Measurements from ENCODE around the gene SPTBN1.
A peak's percentile ranks its signal among the peaks of the same experiment; 100 is the strongest.

Gene SPTBN1

DNA sequence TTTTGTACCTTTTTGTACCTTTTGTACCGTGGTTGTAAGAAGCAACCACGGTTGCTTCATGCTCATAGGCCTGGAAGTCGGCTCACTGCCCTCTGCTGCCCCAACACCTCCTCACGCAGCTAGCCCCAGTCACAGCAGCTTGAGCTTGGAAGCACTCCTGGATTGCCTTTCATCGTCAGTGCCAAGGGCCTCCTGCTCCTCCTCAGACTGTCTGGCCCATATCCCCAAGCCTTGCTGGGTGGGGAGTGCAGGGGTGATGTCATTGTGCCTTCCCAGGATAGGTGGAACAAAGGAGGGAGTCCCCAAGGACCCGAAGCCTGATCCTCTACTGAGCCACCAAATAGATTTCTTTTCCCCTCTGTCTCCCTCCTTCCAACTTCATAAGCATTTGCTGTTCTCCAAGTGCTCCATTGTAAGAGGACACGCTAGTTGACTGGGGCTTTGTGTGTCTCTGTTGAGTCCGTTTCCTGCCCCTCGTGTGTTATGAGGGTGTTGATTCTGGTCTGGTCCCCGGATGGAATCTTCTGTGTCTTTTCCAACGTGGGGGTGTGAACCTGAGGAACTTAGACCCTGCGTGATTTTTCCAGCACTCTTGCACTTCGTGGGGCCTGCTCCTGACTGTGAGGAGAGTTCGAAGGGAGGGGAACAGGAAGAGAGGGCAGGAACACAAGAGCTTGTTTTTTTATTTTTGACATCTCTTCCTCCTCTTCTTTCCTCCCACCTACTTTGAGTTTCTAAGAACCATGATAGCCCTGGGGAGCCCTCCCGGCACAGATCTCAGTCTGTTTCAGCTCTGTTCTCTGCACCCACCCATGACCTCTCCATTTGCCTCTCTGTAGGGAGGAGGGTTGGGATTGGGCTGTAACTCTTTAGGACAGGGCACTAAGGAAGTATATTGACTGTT lies 140.1 kb downstream of the SPTBN1 start:
- no peak for DNase-seq

DNA sequence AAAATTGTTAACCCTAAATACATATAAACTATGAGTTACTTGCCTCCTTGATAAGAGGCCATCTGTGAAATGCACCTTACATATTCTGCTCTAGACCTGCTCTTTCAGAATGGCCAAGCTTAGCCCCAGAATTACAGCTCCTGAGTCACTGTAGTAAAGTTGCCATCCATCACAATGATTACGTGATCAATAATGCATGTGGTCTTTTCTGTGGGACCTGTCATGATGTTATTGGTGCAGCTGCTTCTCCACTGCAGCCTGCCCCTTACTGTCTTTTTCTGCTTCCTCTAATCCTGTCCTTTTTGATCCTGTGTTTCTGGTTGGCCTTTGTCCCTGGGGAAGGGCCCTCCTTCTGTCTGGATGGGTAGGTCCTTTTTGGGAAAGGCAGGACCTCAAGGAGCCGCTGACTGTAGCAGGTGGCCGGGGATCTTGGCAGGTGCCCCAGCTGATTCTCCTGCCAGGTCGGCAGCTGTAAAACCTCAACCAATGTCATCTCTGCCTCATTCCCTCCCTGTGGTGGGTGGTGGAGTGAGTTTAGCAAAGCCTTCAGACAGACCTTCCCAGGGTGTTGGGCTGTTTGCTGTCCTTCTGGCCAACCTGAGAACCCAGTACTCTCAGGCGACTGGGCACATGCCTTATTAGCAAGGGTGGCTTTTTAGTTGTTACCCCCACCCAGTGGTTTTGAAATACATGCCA lies 141.2 kb downstream of the SPTBN1 start:
- DNase-seq: peak; percentile 74

DNA sequence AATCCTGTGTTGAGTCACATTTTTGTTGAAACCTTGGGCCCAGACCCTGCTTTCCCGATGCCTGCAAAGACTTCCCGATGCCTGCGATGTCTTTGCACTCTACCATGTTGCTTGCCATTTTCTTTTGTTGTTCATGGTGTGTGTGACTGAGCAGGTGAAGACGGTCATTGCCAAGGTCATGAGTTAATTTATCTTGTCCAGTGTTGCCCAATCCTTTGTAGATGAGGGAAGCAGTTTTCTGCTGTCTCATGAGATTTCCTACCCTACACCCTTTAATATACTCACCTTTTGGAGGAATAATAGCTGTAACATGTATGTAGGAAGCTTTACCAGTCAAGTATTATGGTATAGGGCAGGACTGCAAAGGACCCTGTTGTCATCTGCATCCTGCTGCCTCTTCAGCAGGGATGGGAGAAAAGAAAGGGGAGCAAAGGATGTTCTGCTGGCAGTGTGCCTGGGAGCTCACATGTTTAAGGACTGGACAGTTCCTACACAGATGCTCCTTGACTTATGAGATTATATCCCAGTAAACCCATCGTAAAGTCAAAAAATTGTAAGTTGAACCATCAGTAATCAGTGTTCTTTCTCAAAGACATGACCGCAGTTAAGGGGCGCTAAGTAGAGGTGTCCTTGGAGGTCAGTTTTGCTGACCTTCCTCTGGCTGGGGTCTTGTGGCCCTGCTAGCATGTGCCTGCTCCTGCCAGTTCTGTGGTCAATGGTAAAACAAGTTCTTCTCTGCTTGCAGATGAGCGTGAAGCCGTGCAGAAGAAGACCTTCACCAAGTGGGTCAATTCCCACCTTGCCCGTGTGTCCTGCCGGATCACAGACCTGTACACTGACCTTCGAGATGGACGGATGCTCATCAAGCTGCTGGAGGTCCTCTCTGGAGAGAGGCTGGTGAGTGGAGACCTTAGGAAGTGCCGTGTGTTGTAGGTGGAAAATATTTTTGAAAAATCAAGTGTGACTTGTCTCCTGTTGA lies 142.5 kb downstream of the SPTBN1 start:
- DNase-seq: no peak

DNA sequence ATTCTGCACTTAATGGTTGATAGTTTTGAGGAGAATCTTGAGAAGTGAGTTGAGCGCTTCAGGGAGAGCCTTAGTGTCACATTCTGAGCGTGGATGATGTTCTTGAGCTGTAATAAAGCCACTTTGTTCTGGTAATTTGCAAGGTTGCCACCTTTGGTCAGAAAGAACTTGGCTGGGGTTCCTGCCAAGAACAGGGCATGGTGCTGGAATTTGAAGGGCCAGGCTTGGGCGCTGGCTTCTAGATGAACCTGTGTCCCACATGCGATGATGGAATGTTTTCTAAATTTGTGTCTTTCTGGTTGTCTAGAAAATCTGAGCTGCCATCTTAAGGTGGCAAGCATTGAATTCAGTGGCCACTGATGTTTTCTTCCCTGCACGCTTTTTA lies 143.2 kb downstream of the SPTBN1 start:
- DNase-seq: no peak

DNA sequence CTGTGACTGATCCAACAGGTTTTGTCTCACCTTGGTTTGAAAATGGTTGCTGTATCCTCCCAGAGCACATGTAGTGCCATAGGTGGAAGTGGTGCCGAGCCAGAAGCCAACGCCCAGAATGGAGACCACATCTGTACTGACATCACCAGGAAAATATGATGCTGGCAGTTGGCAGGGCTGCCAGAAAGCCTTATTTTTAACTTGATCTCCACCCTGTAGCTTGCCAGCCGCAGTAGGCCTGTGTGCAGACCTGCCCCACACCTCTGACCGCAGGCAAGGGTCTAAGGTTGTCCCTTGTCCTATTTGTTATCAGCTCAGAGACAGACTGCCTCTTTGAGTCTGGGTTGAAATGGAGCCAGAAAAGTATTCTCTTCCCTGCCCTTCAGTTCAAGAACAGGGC lies 143.8 kb downstream of the SPTBN1 start:
- no peak for DNase-seq

DNA sequence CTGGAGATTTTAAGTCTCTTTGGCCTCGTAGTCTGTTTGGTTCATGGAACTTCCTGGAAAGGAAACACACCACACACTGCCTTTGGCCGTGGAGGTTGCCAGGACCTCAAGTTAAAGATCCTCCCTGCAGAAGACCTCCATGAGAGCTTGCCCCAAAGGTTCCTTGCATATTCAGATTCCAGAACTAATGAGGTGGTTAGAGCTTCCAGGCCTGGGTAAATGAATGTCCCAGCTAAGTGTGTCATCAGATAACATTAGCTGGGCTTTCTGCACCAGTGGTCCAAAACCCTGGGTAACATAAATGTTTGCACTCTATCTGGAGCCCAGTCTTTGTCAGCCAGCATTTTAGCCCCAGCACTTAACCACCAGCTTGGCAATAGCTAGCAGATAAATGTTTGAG lies 145.2 kb downstream of the SPTBN1 start:
- no peak for DNase-seq

DNA sequence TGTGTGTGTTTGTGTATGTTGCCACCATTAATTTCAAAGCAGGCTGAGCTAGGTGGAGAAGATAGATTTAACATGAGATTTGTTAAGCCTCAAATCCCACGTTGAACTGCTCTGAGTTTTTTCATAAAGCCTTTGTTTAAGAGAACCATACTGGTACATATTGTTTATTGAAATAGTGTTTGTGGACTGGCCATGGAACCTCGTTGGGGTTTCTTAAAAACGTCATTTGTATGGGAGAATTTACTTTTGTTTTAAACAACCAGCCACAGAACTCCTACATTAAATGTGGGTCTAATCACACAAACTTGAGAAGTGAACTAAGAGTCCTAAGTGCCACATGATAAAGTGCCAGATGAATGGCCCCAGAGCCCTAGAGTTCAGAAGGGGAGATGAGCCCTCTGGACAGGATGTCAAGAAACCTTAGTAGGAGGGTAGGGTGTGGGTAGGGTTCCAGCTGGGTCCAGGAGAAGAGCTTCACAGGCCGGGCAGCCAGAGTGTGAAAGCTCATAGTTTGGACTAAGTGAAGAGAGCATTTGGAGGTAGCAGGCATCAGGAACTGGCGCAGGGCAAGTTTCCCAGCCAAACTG lies 146.7 kb downstream of the SPTBN1 start:
- no peak for DNase-seq

DNA sequence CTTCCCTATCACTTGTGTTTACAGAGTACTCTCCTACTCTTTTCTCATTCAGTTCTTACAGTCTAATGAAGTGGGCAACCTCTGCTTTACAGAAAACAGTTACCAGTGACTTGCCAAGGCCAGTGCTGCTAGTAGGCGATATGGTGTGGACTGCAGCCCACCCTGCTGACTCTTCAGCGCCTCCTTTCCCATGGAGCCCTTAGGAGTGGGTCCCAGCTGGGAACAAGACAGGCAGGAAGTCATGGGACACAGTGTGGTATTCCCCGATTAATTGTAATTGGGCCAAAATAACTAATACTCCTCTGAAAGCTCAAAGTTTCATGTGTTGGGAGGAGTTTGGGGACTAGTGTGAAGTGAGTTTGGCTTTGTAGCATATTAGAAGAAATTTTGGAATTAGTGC lies 147.2 kb downstream of the SPTBN1 start:
- DNase-seq: no peak

DNA sequence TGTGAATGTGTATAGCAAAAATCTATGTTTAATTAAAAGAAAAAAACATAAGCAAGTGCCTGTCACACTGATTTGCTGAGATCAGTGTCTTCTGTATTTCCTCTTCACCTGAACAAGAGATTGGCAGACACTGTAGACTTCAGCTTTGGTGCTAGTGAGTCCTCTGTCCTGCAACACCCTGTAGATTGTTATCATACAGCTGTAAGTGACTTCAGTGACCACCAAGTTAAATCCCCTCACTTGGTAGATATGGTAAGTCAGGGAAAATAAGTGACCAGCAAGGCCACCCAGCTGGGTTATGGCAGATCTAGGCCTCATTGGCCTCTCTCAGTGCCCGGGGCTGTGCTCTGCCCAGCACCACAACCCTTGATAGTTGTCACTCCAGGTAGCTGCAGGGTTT lies 147.7 kb downstream of the SPTBN1 start:
- no peak for DNase-seq

DNA sequence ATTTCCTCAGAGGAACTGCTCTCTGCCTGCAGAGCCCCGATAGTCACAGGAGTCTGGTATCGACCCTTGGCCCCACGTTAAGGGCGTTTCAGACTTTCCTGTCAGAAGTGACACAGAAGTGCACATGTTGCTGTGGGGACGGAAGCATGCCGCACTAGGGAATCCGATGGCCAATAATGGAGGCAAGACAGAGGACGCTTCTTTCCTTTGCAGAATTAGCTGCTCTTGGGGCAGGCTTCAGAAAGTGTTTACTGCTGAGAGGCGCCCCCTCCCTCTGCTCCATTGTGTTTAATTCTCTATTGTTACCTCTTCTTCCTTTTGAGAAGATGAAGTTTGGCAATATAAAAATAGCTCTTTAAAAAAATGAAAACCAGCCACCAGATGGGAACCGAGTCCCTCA lies 148.7 kb downstream of the SPTBN1 start:
- DNase-seq: no peak

DNA sequence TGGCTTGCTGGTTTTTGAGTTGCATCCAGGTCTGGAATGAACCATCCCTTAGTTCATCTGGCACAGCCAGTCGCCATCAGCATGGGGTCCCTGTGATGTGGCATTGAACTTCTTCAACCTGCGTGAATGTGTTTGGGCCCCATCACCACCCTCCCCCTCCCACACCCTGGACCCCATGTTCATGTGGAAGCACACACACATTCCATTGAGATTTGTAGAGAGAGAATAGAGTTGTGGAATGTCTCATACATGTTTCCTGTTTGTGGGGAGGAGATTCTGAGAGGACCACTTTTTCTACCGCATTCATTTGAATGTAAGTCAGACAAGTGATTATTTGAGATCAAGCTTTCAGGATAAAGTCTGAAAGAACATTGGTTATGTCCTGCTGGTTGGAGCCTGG lies 149.7 kb downstream of the SPTBN1 start:
- no peak for DNase-seq

DNA sequence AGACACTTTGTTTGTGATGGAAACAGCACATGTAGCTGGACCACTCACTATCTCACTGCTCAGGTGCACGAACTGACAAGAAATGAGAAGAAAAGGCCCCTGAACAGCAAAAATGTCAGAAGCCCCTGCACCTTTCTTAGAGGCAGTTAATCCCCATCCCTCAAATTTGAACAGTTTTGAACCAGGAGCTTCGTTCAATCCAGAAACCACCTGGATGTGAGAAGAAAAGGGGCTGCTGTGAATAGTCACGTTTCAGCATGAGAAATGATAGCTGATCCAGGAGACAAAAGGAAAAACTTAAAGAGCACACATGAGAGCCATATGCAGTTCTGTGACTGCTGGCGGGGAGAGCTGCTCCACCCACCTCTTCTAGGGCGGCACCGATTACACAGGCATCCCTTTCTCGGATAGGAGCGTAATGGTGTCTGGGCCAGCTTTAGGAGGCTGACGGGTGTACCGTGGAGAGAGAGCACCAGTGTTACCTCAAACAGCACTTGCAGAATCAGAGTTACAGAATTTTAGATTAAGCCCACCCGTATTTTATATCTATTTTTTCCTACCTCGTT lies 150.3 kb downstream of the SPTBN1 start:
- no peak for DNase-seq

DNA sequence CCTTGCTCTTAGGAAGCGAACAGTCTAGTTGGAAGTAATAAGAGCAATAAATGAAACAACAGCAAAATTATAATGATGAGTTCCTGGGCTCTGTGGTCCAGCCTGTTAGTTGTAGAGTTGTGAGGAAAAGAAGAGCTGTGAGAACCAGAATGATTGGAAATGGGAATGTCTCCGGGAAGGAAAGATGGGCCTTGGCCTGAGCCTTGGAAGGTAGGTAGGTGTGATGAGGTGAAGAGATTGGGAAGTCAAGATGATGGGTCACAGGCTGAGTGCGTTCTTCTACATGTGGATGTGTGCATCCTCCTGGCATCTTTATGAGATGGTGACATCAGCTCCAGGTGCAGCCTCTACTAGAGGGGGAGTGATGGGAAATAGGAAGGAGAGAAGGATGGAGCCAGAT lies 152.1 kb downstream of the SPTBN1 start:
- DNase-seq: no peak

DNA sequence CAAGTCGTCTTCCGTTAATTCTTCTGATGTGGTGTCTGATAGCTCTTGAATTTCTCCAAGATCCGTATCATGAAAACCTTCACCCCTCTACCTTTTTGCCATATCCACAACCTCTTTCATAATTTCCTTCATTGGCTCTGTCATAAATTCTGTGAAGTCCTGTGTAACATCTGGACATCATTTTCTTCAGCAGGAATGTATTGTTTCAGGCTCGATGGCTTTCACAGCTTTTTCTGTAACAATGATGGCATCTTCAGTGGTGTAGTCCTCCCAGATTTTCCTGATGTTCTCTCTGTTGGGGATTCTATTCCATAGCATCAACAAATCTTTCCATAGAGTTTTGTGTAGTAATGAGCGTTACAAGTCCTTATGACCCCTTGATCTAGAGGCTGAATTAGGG lies 153.1 kb downstream of the SPTBN1 start:
- no peak for DNase-seq

DNA sequence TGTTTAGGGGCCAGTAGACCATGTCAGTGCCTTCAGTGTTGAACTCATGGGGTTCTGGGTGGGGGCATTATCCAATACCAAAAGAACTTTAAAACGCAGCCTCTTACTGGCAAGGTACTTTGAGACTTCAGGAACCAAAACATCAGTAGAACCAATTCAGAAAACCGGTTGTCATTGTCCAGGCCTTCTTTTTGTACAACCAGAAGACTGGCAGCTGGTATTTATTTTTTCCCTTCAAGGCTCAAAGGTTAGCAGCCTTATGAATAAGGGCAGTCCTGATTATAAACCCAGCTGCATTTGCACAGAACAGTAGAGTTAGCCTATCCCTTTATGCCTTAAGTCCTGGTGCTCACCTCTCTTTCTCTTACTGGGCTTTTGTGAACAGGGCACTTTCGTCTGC lies 153.5 kb downstream of the SPTBN1 start:
- DNase-seq: no peak

DNA sequence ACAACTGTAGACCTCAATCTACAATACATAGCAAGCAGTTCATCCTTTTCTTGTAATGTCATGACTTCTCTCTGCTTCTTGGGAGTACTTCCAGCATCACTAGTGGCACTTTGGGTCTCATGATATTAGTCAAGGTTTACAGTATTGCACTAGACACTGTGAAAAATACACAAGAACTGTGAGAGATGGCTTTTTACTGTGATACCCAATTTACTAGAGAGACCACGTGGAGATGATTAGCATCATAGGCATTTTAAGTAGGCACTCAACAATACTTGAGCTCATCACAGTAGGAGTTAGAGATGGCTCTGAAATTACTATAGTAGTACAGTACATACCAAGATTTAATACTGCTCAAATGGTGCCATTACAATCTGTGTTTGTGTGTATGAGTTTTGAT lies 154.6 kb downstream of the SPTBN1 start:
- DNase-seq: no peak

DNA sequence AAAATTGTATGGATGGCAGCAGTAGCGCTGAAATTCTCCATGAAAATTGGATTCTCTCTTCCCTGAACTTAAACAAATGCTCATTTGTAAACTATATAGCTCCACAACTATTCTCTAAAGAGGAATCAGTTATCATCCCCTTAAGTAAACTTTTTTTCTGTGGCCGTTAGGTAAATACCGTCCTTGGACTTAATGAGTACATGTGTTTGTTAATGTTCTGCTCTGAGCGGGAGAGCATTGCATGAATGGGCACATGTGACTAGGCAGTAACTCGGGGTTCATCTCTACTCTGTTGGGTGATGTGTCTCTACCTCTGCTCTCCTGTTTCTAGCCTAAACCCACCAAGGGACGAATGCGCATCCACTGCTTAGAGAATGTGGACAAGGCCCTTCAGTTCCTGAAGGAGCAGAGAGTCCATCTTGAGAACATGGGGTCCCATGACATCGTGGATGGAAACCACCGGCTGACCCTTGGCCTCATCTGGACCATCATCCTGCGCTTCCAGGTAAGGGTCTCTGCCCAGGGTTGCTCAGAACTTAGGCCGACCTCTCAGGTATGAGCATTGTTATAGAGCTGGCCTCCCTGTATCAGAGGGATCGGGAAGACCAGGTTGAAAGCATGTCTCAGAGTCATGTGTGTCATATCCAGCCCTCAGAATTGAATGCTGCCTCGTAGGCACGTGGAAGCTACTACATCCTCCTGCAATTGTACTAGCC lies 155.9 kb downstream of the SPTBN1 start:
- no peak for DNase-seq

DNA sequence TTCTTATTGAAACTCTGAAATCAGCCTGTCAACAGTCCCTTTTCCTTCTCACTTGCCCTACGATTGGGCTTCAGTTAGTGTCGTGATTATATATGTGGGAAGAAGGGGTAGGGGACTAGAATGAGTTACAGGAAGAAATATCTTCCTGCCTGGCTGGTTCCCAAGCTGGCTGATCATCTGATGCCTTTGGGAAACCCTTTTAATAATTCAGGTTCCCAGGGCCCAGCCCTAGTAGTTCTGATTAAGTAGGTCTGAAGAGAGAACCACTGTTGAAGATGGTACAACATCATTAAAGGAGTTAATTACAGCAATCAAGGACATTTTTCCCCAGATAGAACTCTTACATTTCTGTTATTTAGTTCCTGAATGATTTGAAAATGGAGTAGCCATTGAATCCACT lies 157.3 kb downstream of the SPTBN1 start:
- DNase-seq: no peak

DNA sequence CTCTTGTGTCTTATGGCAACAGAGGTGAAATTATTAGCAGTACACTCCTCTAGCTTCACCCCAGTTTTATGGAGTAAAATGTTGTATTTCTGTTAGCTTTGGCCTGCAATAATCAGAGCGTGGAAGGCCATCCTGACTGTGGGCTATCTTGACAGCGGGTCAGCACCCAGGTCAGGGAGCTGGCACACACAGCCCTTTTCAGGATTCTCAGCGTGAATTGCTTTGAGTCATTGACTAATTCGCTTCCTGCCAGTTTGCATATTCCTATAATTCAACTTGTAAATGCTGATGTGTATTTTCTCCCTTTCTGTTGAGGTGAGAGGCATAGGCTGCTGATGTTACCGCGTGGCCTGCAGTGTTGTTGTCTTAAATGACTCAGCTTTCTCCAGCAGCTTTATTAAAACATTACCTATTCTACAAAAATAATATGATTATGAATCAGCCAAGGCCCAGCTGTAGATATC lies 157.7 kb downstream of the SPTBN1 start:
- DNase-seq: no peak

DNA sequence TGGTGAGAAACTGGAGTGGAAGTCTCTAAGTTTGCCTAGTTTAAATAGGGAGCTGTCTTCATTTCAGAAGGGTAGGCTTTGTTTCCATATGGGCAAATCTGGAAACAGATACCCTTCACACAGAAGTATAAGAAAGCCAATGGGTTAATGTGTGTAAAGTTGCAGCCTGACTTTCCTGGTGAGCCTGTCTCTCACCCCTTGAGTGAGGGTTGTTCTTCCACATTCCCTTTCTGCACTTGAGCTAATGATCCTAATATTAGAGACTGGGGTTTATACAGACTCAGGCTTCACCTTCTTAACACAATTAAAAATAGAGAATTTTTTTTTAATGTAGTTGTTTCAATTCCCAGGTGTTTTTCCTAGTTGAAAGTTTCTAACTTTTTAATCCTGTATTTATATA lies 158.7 kb downstream of the SPTBN1 start:
- DNase-seq: no peak

DNA sequence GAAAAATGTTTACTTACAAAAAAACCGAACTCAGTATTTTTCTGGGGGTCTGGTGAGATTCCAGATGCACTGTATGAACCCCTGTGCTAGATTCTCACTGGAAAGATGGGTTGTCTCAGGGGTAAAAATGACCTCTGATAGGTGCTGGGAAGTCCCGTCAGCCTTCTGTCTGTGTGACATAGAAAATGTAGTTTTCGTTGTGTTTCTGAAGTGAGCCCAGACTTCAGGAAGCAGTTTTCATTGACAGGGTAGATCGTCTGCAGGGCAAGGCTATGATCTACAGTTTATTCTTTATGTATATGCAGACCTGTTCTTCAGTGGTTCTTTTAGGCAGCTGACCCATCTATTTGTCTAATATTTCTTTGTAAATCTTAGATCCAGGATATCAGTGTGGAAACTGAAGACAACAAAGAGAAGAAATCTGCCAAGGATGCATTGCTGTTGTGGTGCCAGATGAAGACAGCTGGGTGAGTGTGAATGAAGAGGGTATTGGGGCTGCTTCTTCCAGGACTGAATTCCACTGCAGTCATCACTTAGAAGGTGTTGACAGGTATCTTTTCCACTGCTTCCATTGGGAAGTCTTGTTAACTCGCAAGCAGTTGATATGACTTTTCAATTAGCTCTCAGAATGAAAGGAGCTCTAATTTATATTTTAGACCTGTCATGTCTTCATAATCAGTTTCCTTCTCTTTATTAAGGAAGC lies 159.9 kb downstream of the SPTBN1 start:
- DNase-seq: no peak
